ENCODE measurements around the gene CYGB. TPM values are rescaled to one million over a fixed set of nuclear protein-coding genes. Genes with fewer than 3 reads are reported as not detected.

Gene CYGB
- total RNA-seq, 1 experiment from 2014 or later: 3.5 TPM

DNA sequence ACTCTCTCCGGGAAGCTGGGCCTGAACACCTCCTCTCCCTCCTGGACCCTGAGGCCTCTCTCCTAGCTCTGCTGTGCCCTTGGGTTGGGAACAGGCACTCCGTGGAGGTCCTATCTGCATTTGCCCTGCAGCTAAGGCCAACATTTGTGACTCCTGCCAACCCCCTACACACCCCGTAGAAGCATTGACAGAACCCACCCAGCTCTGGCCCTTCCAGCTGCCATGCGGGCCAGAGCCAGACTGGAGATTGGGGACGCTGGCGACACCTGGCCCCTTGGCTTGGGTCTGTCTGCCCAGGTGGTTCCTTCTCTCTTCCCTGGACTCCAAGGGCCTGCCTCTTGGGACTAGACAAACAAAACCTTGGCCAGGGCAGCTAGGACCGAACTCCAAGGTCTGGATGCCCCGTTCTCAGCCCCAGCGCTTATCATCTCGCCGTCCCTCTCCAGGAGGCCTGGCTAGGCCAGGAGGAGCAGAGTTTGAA is 35.6 kb downstream of the CYGB start:
- no peak for DNase-seq
- peaks cover 3% of the 10 kb centered on the region for H3K27me3 ChIP-seq (ENCODE audit: control insufficient read depth, insufficient read depth, low read length)
- H3K36me3 ChIP-seq (replicated peaks; ENCODE audit: control insufficient read depth, insufficient read depth, low read length): no peaks in the 10 kb centered on the region
- peak overlapping the region; percentile 21; the same call in 1 of the 2 replicates for H3K4me3 ChIP-seq (ENCODE audit: insufficient read depth, low read depth, low read length)

- DNase-seq: peak; percentile 99
- no peaks in the 10 kb centered on the region for H3K27me3 ChIP-seq (ENCODE audit: control insufficient read depth, insufficient read depth, low read length)
- no peaks in the 10 kb centered on the region for H3K36me3 ChIP-seq (replicated peaks; ENCODE audit: control insufficient read depth, insufficient read depth, low read length)
- H3K4me3 ChIP-seq (ENCODE audit: insufficient read depth, low read depth, low read length): peak within 1 kb of the TSS; percentile 80
These were observed 36.3 kb downstream of the CYGB start, which contains the start of gene RHBDF2 for GRCh38 chr17:76501018-76501826. Gene RHBDF2, minus strand, starts transcription at chr17:76501423. Its CDS starts 19,899 bp downstream, at chr17:76481524.

DNA sequence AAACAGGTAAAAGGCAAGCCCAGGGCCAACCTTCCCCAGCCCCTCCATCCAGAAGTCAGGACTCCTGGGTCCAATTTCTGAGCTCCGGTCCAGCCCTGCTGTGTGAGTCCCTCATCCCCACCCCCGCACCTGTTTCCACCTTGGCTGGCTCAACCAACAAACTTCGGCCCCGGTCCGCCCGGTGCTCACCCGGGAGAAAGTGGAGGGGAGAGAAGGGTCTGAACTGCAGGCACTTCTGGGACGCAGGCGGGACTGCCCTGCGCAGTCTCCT is 36.8 kb downstream of the CYGB start:
- DNase-seq: no peak
- Histone ChIP-seq H3K27me3 (ENCODE audit: control insufficient read depth, insufficient read depth, low read length) (no peaks in the 10 kb centered on the region), H3K36me3 (replicated peaks; ENCODE audit: control insufficient read depth, insufficient read depth, low read length) (no peaks in the 10 kb centered on the region), H3K4me3 (ENCODE audit: insufficient read depth, low read depth, low read length) (peak overlapping the region; percentile 80)

DNA sequence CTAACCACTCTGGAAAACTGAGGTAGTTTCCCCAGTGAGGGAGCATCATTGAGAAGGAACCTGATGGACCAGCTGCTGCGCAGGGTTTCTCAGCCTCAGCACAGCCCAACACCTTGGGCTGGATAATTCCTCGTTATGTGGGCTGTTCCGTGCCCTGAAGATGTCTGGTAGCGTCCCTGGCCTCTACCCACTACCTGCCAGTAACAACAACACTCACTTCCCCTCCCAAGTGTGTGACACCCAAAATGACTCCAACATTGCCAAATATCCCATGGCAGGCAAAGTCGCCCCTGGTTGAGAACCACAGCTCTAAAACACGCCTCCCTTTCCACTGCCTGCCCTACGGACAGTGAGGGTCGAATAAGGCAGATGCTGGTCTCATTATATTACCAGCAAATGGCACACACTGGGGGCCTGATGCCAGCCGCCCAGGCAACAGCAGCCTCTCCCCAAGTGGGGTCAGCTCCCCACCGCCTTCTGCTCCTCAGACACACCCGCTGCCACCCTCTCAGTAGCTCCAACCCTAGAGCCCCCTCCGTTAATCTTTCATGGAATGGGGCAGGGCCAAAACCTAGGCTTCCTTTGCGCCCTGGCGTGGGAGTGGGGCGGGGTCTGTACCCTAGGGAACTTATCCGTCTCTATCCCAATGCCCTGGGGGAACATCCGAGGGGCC is 37.3 kb downstream of the CYGB start:
- no peak for DNase-seq
- no peaks in the 10 kb centered on the region for H3K27me3 ChIP-seq (ENCODE audit: control insufficient read depth, insufficient read depth, low read length)
- H3K4me3 ChIP-seq (ENCODE audit: insufficient read depth, low read depth, low read length): peak overlapping the region; percentile 80
- H3K36me3 ChIP-seq (replicated peaks; ENCODE audit: control insufficient read depth, insufficient read depth, low read length): no peaks in the 10 kb centered on the region

- Histone ChIP-seq H3K4me3 (ENCODE audit: insufficient read depth, low read depth, low read length) (no peak overlapping the region), H3K27me3 (ENCODE audit: control insufficient read depth, insufficient read depth, low read length) (no peaks in the 10 kb centered on the region), H3K36me3 (replicated peaks; ENCODE audit: control insufficient read depth, insufficient read depth, low read length) (no peaks in the 10 kb centered on the region)
- DNase-seq: no peak
These were observed 38.2 kb downstream of the CYGB start for GRCh38 chr17:76499267-76499667.

DNA sequence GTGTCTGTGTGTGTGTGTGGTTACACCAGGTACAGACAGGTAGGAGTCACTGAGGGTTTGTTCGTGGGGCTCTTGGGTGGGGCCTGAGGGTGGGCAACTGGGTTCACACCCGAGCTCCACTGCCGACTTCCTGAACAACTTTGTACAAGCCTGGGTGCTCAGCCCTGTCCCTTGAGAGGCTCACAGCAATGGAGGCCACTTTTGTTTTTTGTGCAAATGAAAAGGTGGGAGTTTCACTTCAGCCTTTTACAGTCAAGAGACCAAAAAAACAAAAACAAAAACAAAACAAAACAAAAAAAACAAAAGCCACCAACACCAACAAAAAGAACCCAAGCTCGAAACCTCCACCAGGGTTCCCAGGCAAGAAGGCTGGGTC is 38.6 kb downstream of the CYGB start:
- H3K4me3 ChIP-seq (ENCODE audit: insufficient read depth, low read depth, low read length): no peak overlapping the region
- no peak for DNase-seq
- H3K27me3 ChIP-seq (ENCODE audit: control insufficient read depth, insufficient read depth, low read length): no peaks in the 10 kb centered on the region
- H3K36me3 ChIP-seq (replicated peaks; ENCODE audit: control insufficient read depth, insufficient read depth, low read length): no peaks in the 10 kb centered on the region

DNA sequence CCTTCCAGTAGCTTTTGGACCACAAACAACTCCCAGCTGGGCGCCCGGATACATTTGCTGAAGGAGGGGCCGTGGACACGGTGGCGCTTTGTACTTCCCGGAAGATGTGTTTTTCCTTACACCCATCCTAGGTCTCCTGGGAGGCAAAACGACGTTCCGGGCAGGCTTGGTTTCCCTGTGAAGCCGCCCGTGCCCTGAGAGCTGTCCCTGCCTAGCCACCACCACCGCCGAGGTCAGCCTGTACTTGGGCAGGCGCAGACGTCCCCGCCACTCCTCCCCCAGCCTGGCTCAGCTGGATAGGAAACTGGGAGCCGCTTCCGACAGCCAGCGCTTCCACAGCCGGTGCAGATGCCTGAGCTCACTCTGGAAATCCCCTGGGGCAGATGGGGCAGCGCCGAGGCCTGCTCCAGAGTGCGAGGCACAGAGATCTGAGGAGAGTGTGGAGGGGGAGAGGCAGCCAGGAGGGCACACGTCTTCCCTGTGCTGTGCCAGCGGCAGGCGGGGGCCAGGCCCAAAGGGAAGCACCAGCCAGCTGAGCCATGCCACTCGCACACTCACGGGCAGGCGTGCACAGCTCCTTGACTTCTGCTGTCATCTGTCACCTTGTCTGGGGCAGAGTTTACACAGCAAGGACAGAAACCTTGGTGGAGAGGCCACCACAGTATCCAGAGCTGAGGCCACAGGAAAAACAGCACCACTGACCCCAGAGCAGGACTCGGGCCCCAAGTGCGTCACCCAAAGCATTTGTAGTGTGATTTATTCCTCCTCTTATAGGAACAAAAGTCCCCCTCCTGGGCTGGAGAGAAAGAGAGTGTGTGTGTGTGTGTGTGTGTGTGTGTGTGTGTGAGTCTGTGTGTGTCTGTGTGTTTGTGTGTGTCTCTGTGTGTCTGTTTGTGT is 39.3 kb downstream of the CYGB start:
- Histone ChIP-seq H3K36me3 (replicated peaks; ENCODE audit: control insufficient read depth, insufficient read depth, low read length) (no peaks in the 10 kb centered on the region), H3K4me3 (ENCODE audit: insufficient read depth, low read depth, low read length) (no peak overlapping the region), H3K27me3 (ENCODE audit: control insufficient read depth, insufficient read depth, low read length) (no peaks in the 10 kb centered on the region)
- DNase-seq: peak; percentile 92

GRCh38 chr17:76497699-76497978 is 39.9 kb downstream of the CYGB start:
- Histone ChIP-seq H3K27me3 (ENCODE audit: control insufficient read depth, insufficient read depth, low read length) (no peaks in the 10 kb centered on the region), H3K36me3 (replicated peaks; ENCODE audit: control insufficient read depth, insufficient read depth, low read length) (no peaks in the 10 kb centered on the region), H3K4me3 (ENCODE audit: insufficient read depth, low read depth, low read length) (no peak overlapping the region)
- no peak for DNase-seq

- no peak overlapping the region for H3K4me3 ChIP-seq (ENCODE audit: insufficient read depth, low read depth, low read length)
- no peaks in the 10 kb centered on the region for H3K27me3 ChIP-seq (ENCODE audit: control insufficient read depth, insufficient read depth, low read length)
- no peaks in the 10 kb centered on the region for H3K36me3 ChIP-seq (replicated peaks; ENCODE audit: control insufficient read depth, insufficient read depth, low read length)
- no peak for DNase-seq
These were observed 41.0 kb downstream of the CYGB start for GRCh38 chr17:76496464-76496863.

GRCh38 chr17:76495663-76496400 is 41.7 kb downstream of the CYGB start:
- Histone ChIP-seq H3K36me3 (replicated peaks; ENCODE audit: control insufficient read depth, insufficient read depth, low read length) (no peaks in the 10 kb centered on the region), H3K4me3 (ENCODE audit: insufficient read depth, low read depth, low read length) (no peak overlapping the region), H3K27me3 (ENCODE audit: control insufficient read depth, insufficient read depth, low read length) (no peaks in the 10 kb centered on the region)
- no peak for DNase-seq

DNA sequence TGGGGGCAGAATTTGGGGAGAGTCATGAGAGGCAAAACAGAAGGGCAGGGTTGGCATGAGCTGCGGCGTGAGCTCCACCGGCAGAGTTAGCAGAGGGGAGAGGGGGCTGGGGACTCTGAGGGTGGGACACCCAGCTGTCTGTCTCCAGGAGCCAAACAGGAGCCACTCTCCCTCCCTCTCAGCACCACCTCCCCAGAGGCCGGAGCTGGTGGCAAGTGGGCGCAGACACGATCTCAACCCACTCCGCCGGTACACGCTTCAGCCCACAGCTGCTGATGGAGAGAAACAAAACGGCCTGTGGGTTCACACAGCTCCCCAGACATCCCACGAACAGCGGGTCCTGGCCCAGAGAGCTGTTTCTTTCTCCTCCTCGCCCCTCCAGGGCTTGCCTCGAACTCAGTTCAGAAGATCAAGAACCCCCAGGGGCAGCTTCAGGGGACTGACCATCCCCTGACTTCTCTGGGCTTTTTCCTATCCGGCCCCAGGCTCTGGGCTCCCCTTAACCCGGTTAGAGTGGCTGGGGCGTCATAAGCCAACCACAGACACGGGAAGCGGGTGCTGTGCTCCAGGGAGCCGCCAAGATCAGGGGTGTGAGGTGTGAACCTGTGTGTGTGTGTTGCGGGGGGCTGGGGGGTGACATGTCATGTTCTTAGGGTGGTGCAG is 43.9 kb downstream of the CYGB start:
- no peak for DNase-seq
- H3K36me3 ChIP-seq (replicated peaks; ENCODE audit: control insufficient read depth, insufficient read depth, low read length): no peaks in the 10 kb centered on the region
- H3K27me3 ChIP-seq (ENCODE audit: control insufficient read depth, insufficient read depth, low read length): no peaks in the 10 kb centered on the region
- H3K4me3 ChIP-seq (ENCODE audit: insufficient read depth, low read depth, low read length): no peak overlapping the region

- DNase-seq: peak; percentile 74
- no peaks in the 10 kb centered on the region for H3K27me3 ChIP-seq (ENCODE audit: control insufficient read depth, insufficient read depth, low read length)
These were observed 44.5 kb downstream of the CYGB start for GRCh38 chr17:76492989-76493501.

DNA sequence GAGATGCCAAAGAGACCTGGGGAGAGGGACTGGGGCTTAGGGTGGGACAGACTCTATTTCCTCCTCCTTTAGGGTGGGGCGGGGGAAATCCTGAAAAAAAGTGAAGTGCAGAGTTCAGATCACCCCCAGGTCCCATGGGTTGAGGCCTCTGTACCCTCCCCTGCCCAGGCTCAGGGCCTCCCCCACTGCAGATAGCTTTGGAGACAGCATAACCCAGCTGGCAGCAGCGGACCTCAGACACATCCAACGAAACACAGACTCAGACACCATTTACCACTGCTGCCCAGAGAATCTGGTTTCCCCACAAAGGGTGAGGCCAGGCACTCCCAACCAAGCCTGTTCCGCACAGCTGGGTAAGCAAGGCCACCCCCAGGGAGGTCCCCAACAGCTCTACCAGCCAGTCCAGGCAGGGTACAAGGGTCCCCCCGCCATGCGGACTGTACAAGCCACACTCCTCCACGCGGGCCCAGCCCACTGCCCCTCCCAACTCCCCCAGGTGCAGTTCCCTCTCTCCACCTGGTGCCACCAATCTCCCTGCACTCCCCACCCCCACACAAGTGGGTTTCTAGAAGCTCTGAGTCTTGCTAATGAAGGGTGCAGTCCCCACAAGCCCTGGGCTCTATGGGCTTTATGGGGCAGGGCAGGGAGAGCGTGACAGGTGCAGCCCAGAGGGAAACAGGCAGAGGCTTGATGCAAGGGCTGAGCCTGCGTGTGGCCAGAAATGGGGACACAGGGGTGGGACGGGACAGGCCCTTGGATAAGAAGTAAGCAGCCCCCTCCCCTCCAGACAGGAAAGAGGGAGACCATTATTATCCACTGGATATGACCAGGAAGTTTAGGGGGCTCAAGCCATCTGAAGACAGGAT is 45.2 kb downstream of the CYGB start:
- no peaks in the 10 kb centered on the region for H3K36me3 ChIP-seq (replicated peaks; ENCODE audit: control insufficient read depth, insufficient read depth, low read length)
- DNase-seq: peak; percentile 68
- no peak overlapping the region for H3K4me3 ChIP-seq (ENCODE audit: insufficient read depth, low read depth, low read length)
- no peaks in the 10 kb centered on the region for H3K27me3 ChIP-seq (ENCODE audit: control insufficient read depth, insufficient read depth, low read length)

More at GRCh38 chr17:76492989-76493501, 44.5 kb downstream of the CYGB start:
- Histone ChIP-seq H3K36me3 (replicated peaks; ENCODE audit: control insufficient read depth, insufficient read depth, low read length) (no peaks in the 10 kb centered on the region), H3K4me3 (ENCODE audit: insufficient read depth, low read depth, low read length) (no peak overlapping the region)

Data from H7 (cell line).